ENCODE measurements around the gene TRPM3. TPM values are rescaled to one million over a fixed set of nuclear protein-coding genes. Genes with fewer than 3 reads are reported as not detected.

The TRPM3 gene
- total and polyA plus RNA-seq, 4 donors, result 0.07 to 0.89 (median 0.67) TPM

DNA sequence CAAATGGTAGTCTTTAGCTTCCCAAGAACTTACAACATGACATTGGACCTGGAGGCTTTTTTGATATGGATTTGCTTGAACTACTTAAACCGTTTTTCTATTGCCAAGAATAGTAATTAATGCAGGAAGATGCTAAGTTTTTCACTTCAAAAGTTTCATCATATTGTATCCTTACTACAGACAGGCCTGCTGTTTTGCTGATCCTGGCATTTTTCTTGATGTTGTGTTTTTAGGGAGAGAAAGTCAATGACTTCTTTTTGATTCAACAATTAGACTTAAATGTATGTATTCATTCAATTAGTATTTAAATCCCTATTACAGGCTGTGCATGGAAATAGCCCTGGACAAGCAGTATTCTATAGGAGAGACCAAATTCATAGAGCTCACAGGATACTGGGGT, 172.7 kb downstream of the TRPM3 start (continued):
- TF ChIP-seq, protein P1, sequence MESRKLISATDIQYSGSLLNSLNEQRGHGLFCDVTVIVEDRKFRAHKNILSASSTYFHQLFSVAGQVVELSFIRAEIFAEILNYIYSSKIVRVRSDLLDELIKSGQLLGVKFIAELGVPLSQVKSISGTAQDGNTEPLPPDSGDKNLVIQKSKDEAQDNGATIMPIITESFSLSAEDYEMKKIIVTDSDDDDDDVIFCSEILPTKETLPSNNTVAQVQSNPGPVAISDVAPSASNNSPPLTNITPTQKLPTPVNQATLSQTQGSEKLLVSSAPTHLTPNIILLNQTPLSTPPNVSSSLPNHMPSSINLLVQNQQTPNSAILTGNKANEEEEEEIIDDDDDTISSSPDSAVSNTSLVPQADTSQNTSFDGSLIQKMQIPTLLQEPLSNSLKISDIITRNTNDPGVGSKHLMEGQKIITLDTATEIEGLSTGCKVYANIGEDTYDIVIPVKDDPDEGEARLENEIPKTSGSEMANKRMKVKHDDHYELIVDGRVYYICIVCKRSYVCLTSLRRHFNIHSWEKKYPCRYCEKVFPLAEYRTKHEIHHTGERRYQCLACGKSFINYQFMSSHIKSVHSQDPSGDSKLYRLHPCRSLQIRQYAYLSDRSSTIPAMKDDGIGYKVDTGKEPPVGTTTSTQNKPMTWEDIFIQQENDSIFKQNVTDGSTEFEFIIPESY (IDR thresholded peaks at IDR 0.05), result no peak
- TF ChIP-seq HNF4G (IDR thresholded peaks at IDR 0.05) (no peak), SP1 (IDR thresholded peaks at IDR 0.05) (no peak), FOXA1 (IDR thresholded peaks at IDR 0.05) (no peak), GABPA (IDR thresholded peaks at IDR 0.05 in 1 of 2, conservative IDR thresholded peaks at IDR 0.05 in 1 of 2) (no peak), NR2F2 (IDR thresholded peaks at IDR 0.05) (no peak), FOXA2 (IDR thresholded peaks at IDR 0.05) (no peak)

DNA sequence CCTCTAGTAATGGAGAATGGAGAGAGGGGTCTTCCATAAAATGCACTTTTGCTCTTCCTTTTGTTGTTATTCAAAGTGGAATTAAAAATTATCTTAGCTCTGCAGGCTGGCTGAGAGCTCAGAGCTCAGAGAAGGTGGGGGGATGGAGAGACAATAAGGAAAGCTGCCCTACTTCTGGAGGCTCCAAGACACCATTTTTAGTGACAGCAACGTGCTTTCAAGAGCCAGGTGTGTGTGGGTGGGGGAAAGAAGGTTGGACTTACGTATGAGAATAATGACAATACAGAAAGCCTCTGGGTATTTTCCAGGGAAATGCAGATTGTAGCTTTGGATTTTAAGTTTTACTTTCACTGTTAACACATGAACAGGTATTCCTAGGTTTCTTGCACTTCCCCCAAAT, 173.9 kb downstream of the TRPM3 start:
- Histone ChIP-seq H3K27me3 (ENCODE audit: control insufficient read depth in 4 of 4, insufficient read depth in 4 of 4, low read length in 3 of 4) (no peaks in the 10 kb centered on the region), H3K36me3 (ENCODE audit: control insufficient read depth in 4 of 4, insufficient read depth in 3 of 4, low read depth in 1 of 4, low read length in 3 of 4) (no peaks in the 10 kb centered on the region), H3K4me3 (ENCODE audit: low read depth in 1 of 3, low read length in 3 of 3) (no peak overlapping the region), H3K4me1 (ENCODE audit: control insufficient read depth in 4 of 4, insufficient read depth in 4 of 4, low read length in 3 of 4) (no peaks in the 10 kb centered on the region), H3K9me3 (ENCODE audit: control insufficient read depth in 4 of 4, low read length in 3 of 4) (no peaks in the 10 kb centered on the region), H3K27ac (ENCODE audit: low read depth in 1 of 2, low read length in 2 of 2) (no peak overlapping the region), H3K9ac (ENCODE audit: low read depth in 1 of 2, low read length in 2 of 2) (no peak overlapping the region)
- TF ChIP-seq NR2F2 (IDR thresholded peaks at IDR 0.05) (no peak), RXRA (IDR thresholded peaks at IDR 0.05) (no peak), TAF1 (conservative IDR thresholded peaks at IDR 0.05) (no peak), GABPA (IDR thresholded peaks at IDR 0.05 in 1 of 2, conservative IDR thresholded peaks at IDR 0.05 in 1 of 2) (no peak), EGR1 (IDR thresholded peaks at IDR 0.05; ENCODE audit: low read depth in 2 of 2) (no peak), SP1 (IDR thresholded peaks at IDR 0.05) (no peak), YY1 (IDR thresholded peaks at IDR 0.05) (no peak), HNF4A (conservative IDR thresholded peaks at IDR 0.05) (no peak), RAD21 (IDR thresholded peaks at IDR 0.05) (no peak), HNF4G (IDR thresholded peaks at IDR 0.05) (no peak)
- TF ChIP-seq, protein P2, sequence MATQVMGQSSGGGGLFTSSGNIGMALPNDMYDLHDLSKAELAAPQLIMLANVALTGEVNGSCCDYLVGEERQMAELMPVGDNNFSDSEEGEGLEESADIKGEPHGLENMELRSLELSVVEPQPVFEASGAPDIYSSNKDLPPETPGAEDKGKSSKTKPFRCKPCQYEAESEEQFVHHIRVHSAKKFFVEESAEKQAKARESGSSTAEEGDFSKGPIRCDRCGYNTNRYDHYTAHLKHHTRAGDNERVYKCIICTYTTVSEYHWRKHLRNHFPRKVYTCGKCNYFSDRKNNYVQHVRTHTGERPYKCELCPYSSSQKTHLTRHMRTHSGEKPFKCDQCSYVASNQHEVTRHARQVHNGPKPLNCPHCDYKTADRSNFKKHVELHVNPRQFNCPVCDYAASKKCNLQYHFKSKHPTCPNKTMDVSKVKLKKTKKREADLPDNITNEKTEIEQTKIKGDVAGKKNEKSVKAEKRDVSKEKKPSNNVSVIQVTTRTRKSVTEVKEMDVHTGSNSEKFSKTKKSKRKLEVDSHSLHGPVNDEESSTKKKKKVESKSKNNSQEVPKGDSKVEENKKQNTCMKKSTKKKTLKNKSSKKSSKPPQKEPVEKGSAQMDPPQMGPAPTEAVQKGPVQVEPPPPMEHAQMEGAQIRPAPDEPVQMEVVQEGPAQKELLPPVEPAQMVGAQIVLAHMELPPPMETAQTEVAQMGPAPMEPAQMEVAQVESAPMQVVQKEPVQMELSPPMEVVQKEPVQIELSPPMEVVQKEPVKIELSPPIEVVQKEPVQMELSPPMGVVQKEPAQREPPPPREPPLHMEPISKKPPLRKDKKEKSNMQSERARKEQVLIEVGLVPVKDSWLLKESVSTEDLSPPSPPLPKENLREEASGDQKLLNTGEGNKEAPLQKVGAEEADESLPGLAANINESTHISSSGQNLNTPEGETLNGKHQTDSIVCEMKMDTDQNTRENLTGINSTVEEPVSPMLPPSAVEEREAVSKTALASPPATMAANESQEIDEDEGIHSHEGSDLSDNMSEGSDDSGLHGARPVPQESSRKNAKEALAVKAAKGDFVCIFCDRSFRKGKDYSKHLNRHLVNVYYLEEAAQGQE (IDR thresholded peaks at IDR 0.05), result no peak
- TF ChIP-seq, protein P1 (IDR thresholded peaks at IDR 0.05), result no peak
- TF ChIP-seq, protein P3, sequence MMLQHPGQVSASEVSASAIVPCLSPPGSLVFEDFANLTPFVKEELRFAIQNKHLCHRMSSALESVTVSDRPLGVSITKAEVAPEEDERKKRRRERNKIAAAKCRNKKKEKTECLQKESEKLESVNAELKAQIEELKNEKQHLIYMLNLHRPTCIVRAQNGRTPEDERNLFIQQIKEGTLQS (IDR thresholded peaks at IDR 0.05), result no peak
- TF ChIP-seq, protein P4, sequence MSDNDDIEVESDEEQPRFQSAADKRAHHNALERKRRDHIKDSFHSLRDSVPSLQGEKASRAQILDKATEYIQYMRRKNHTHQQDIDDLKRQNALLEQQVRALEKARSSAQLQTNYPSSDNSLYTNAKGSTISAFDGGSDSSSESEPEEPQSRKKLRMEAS (IDR thresholded peaks at IDR 0.05), result no peak
- TF ChIP-seq, protein P5, sequence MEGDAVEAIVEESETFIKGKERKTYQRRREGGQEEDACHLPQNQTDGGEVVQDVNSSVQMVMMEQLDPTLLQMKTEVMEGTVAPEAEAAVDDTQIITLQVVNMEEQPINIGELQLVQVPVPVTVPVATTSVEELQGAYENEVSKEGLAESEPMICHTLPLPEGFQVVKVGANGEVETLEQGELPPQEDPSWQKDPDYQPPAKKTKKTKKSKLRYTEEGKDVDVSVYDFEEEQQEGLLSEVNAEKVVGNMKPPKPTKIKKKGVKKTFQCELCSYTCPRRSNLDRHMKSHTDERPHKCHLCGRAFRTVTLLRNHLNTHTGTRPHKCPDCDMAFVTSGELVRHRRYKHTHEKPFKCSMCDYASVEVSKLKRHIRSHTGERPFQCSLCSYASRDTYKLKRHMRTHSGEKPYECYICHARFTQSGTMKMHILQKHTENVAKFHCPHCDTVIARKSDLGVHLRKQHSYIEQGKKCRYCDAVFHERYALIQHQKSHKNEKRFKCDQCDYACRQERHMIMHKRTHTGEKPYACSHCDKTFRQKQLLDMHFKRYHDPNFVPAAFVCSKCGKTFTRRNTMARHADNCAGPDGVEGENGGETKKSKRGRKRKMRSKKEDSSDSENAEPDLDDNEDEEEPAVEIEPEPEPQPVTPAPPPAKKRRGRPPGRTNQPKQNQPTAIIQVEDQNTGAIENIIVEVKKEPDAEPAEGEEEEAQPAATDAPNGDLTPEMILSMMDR (IDR thresholded peaks at IDR 0.05; ENCODE audit: low read depth, low read length, missing input control), result no peak
- DNase-seq (ENCODE audit: low spot score), result no peak
- WGBS, result 50% methylated on average over 2 of the region's 2 CpGs

Data from liver (tissue), 9 donors.